Stimulated activated CD8-positive, alpha-beta memory T cell treated with anti-CD3 and anti-CD28 coated beads, Interleukin-15, amount 100 ng/mL, for 4 hours (primary cell): ENCODE data around the gene DYRK2.
"Not testable (repeated sequence)": the region's sequence is repeated elsewhere in the genome, so short reads cannot be mapped to it uniquely, and the experiment has no call there.

ENCODE experiments used
- DNase-seq, 2 donors: peaks; one replicate each; pipeline ENCODE4 v3.0.0-alpha.2; 2020; ENCODE audit warnings: low read depth in 2 of 2

Gene DYRK2

DNA sequence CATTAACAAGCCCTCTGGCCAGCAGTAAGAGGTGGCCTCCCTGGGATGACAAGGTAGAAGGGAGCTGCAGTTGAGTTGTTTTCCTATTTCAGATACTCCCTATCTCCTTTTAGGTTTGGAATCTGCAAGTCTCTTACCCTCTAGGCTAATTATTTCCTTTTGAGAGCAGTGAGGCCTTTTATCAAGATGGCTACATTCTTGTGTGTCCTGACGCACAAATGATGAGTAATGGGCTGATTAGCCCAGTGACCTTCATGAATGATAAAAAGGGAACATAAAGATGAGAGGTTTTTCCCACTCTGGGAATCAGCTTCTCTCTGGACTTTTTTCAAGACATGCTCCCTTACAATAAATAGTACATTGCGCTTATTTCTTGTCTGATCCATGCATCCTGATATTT is 22.9 kb downstream of the DYRK2 start:
- no peak for DNase-seq

GRCh38 chr12:67671892-67672291 is 23.3 kb downstream of the DYRK2 start:
- DNase-seq, result no peak

DNA sequence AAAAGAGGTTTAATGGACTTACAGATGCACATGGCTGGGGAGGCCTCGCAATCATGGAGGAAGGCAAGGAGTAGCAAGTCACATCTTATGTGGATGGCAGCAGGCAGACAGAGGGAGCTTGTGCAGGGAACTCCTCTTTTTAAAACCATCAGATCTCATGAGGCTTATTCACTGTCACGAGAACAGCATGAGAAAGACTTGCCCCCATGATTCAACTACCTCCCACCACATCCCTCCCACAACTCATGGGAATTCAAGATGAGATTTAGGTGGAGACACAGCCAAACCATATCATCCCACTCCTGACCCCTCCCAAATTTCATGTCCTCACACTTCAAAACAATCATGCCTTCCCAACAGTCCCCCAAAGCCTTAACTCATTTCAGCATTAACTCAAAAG is 24.0 kb downstream of the DYRK2 start:
- not testable (repeated sequence) for DNase-seq

DNA sequence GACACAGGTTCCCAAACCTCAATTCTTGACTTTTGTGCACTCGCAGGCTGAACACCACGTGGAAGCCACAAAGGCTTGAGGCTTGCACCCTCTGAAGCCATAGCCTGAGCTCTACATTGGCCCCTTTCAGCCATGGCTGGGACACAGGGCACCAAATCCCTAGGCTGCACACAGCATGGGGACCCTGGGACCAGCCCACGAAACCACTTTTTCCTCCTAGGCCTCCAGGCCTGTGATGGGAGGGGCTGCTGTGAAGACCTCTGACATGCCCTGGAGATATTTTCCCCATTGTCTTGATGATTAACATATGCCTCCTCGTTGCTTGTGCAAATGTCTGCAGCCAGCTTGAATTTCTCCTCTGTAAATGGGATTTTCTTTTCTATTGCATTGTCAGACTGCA is 25.0 kb downstream of the DYRK2 start:
- not testable (repeated sequence) for DNase-seq

GRCh38 chr12:67674417-67674816 is 25.9 kb downstream of the DYRK2 start:
- DNase-seq, result no peak

GRCh38 chr12:67676624-67677023 is 28.1 kb downstream of the DYRK2 start:
- DNase-seq, result no peak

DNA sequence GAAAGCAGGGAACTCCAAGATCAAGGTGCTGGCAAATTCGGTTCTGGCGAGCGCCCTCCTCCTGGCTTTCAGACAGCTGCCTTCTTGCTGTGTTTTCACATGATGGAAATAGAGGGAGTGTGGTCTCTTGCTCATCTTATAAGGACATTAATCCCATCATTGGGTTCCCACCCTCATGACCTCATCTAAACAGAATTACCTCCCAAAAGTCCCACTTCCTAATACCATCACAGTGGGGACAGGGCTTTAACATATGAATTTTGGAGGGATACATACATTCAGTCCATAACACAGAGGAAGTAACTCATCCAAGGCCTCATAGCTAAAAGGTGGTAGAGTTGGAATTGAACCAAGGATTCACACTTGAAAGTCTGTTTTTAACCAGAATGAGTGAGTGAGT is 28.6 kb downstream of the DYRK2 start:
- DNase-seq, result no peak

- DNase-seq, result no peak
These were observed 32.7 kb downstream of the DYRK2 start for GRCh38 chr12:67681105-67681778.

DNA sequence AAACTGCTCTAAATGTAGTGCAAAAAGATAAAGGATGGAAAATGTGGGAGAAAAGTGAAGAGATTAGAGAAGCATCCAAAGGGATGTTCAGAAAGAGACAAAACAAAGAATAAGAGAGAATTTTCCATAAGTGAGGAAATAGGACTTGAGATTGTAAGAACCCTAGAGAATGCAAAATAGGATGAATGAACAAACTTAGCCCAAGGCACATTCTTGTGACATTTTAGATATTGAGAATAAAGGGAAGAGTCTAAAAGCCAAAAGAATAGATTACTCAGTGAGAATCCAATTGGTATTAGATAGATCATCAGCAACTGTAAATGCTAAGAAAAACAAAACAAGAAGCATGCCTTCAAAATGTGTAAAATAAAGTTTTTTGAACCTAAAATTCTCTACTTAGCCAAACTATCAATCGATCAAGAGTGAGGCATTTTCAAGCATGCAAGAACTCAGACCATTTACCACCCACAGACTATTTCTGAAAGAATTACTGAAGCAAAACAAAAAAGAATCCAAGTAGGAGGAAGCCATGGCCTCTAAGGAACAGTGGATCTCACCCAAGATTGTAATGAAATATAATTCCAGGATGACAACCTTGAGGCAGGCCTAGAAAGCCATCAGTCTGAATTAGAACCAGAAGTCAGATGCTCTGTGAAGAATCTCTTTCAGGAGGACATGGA is 33.5 kb downstream of the DYRK2 start:
- DNase-seq, result no peak

DNA sequence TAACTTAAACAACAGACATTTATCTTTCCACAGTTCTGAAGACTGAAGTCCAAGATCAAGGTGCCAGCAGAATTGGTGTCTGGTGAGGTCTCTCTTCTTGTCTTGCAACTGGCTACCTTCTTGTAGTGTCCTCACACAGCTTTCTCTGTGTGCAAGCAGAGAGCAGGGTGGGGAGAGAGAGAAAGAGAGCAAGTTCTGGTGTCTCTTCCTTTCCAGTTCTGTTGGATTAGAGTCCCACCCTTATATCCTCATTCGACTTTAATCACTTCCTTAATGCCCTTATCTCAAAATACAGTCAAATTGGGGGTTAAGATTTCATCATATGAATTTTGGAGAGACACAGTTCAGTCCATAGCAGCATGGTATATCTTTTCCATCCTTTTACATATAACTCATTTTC is 40.8 kb downstream of the DYRK2 start:
- no peak for DNase-seq

DNA sequence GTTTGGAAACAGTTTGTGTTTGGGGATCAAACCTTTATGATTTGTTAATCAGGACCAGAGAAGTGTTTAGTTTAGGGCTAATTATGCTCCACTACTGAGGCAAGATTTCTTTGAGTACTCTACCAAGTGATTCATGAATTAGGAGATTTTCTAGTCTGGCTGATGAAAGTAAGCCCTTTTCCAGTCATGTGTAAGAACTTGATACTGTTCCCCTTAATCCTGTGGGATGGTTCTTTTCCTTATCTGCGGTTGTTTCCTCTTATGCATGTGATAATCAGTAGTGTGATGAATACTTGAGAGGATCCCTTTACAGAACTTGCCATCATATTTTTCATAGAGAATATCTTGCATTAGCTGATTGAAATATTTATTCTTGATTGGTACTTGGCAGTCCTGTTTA is 42.1 kb downstream of the DYRK2 start:
- DNase-seq, result no peak

GRCh38 chr12:67691220-67691619 is 42.7 kb downstream of the DYRK2 start:
- no peak for DNase-seq

DNA sequence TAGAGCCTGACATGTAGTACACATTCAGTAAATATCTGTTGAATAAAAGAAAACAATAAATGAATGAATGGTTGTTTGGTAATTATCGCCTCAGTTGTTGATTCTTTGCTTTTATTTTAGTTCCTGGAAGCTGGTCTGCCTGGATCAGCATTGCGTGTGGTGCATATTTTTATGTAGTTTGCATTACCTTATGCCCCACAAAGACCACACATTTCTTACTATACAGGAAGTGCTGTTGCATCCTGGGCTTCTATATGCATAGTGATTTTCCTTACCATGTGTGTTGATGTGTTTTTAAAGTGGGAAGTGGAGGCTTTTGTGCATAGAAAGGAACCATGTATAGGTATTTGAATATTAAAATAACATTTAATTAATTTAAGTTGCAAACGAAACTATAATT is 43.6 kb downstream of the DYRK2 start:
- DNase-seq, result no peak

- DNase-seq, result no peak
These were observed 44.4 kb downstream of the DYRK2 start for GRCh38 chr12:67692966-67693365.

DNA sequence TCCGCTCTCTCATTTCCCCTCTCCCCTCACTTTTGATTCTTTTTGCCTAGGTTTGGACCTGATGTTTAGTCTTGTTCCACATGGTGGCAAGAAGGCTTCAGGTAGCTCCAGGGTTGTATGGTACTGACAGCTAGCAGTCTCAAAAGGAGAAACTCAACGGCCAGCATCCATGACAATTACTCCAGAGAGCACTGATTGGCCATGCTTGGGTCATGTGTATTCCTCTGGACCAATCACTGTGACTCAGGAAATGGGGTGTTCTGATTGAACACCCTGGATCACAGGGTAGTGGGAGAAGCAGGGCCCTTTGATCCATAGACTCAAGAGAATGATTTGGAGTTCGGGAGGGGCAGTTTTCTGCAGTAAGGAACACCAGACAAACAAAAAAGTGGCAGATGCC is 45.3 kb downstream of the DYRK2 start:
- no peak for DNase-seq

- no peak for DNase-seq
These were observed 45.9 kb downstream of the DYRK2 start for GRCh38 chr12:67694306-67694900.

- no peak for DNase-seq
These were observed 47.4 kb downstream of the DYRK2 start for GRCh38 chr12:67695974-67696373.

GRCh38 chr12:67697443-67697842 is 48.9 kb downstream of the DYRK2 start:
- no peak for DNase-seq

DNA sequence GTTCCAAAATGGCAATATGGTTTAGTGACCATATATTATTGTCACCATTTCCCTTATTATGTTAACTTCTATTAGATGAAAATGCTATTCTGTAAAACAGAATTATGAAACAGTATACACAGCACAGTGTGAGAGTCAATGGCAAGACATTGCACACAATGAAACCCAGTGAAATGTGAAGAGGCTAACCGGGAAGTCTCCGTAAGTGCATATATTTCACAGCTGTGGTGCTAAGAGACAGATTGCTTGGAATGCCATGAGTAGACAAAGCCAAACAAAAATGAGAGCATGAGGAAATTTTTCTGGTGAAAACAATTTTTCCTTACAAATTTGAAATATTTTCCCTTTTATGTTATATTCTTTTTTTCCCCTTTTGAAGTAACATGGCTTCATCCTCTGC is 49.4 kb downstream of the DYRK2 start:
- DNase-seq, result no peak

DNA sequence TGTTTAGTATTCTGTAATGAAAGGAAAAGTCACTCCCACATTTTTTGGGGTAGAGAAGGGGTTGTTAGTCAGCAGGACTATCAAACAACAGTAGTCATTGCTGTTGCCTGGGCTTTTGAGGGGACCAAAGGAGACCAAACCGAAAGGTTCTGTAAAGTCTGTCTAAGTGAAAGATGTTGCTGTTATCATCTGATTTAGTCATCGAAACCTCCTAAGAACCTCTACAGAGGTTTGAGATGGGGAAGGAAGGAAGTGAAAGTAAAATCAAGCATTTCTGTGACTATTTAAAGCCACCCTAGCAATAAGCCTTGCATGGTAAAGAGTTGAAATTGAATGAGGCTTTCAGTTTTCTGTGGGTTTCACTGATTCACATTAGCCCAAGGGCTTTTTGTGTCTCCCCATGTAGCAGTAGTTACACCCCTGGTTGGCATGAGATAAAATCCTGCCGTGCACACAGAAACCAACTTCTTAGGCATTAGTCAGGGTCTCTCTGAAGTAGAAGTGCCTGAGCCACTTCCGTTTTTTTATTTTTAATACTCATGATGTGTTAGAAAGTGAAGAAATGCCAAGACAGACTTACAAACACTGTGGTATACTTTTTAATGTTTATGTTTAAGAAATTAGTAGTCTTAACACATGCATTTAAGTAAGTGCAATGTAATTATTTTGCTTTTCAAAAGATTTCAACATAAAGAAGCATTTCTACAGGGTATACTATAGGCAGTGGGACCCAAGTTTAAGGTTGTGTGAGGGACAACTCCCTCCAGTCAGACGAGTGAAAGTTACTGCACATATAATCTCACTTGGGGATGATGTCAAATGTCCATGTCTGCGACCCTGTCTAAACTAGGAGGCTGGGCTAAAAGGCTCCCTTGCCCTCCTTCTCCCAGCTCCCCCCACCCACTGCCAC is 50.4 kb downstream of the DYRK2 start:
- DNase-seq, result peak; percentile 12 to 36

DNA sequence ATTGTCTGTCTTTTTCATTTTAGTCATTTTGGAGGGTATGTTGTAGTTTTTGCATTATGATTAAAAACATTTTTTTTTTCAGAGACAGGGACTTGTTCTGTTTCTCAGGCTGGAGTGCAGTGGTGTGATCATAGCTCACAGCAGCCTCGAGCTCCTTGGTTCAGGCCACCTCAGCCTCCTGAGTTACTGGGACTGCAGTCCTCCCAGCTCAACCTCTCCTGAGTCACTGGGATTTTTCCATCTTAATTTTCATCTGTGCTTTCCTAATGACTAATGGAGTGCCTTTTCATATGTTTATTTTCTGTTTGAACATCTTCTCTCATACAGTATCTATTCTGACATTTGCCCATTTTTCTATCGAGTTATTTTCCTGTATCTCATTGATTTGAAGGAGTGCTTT is 52.6 kb downstream of the DYRK2 start:
- no peak for DNase-seq

GRCh38 chr12:67702136-67702535 is 53.6 kb downstream of the DYRK2 start:
- no peak for DNase-seq
